Measurements from ENCODE around the gene ATP11C.
"Not testable (repeated sequence)": the region's sequence is repeated elsewhere in the genome, so short reads cannot be mapped to it uniquely, and the experiment has no call there.

The ATP11C gene

DNA sequence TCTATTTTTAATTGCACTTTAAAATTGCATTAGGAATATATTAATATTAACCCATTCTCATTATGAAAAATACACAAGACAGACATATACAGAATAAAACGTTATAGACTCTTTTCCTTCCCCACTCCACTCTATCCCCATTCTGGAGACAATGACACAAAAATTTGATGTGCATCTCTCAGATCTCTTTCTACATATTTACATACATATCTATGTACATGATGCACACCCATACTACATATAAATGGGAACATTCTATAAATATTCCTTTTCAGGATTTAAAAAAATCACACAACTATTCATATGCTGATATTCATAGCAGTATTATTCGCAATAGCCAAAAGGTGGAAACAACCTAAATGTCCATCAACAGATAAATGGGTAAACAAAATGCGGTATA, 34.9 kb upstream of the ATP11C start:
- TF ChIP-seq, protein P1, sequence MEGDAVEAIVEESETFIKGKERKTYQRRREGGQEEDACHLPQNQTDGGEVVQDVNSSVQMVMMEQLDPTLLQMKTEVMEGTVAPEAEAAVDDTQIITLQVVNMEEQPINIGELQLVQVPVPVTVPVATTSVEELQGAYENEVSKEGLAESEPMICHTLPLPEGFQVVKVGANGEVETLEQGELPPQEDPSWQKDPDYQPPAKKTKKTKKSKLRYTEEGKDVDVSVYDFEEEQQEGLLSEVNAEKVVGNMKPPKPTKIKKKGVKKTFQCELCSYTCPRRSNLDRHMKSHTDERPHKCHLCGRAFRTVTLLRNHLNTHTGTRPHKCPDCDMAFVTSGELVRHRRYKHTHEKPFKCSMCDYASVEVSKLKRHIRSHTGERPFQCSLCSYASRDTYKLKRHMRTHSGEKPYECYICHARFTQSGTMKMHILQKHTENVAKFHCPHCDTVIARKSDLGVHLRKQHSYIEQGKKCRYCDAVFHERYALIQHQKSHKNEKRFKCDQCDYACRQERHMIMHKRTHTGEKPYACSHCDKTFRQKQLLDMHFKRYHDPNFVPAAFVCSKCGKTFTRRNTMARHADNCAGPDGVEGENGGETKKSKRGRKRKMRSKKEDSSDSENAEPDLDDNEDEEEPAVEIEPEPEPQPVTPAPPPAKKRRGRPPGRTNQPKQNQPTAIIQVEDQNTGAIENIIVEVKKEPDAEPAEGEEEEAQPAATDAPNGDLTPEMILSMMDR (IDR thresholded peaks at IDR 0.05; ENCODE audit: low read depth, low read length) = no peak
- DNase-seq (ENCODE audit: extremely low read depth, low read depth) = no peak

DNA sequence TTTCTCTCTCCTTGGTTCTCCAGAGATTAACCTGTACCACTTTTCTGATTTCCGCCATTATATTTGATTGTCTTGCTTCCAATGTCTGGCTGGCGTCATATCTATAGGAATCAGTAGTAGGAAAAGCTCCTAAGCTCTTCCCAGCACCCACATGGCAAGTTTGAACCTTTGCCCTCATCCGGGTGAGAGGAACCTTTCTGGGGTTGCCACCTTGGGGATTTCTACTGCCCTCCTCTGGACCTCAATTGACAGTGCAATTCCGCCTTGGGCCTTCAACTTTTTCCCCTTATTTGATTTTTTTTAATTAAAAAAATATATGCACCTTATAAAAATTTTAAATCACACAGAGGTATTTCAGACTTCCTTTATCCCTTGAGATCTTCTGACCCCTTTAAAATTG, 34.4 kb upstream of the ATP11C start:
- no peak for DNase-seq (ENCODE audit: extremely low read depth, low read depth)

DNA sequence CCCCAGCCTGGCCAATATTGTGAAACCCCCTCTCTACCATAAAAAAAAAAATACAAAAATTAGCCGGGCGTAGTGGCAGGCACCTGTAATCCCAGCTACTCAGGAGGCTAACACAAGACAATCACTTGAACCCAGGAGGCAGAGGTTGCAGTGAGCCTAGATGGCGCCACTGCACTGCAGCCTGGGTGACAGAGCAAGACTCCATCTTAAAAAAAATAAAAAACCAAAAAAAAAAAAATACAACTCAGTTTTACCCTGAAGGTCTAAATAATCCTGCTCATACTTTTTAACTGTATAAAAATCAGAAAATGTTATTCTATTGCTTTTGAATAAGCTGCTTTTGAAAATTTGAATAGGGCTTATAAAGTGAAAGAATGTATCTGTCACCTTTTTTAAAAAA, 33.3 kb upstream of the ATP11C start:
- not testable (repeated sequence) for DNase-seq (ENCODE audit: extremely low read depth, low read depth)

More for the DNA sequence above, 34.4 kb upstream of the ATP11C start:
- TF ChIP-seq, protein P1 (IDR thresholded peaks at IDR 0.05; ENCODE audit: low read depth, low read length) = peak; percentile 17

DNA sequence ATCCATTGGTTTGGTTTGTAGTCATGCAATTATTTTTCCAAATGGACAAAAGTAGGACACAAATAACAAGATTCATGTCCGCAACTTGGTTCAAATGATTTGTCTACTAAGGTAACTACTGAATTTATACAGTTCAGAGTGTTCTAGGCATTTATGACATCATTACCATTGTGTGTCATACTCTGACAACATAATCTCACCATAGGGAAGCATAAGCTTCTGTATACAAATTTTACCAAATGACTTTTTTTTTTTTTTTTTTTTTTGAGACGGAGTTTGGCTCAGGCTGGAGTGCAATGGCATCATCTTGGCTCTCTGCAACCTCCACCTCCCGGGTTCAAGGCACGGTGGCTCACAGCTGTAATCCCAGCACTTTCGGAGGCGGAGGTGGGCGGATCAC, 32.6 kb upstream of the ATP11C start, which contains the start of gene CXorf66:
Gene CXorf66 (minus strand): TSS at position 101 of the 400 bp plus-strand sequence. CDS start 25 bp downstream, at position 76.
- TF ChIP-seq, protein P1 (IDR thresholded peaks at IDR 0.05; ENCODE audit: low read depth, low read length) = no peak

DNA sequence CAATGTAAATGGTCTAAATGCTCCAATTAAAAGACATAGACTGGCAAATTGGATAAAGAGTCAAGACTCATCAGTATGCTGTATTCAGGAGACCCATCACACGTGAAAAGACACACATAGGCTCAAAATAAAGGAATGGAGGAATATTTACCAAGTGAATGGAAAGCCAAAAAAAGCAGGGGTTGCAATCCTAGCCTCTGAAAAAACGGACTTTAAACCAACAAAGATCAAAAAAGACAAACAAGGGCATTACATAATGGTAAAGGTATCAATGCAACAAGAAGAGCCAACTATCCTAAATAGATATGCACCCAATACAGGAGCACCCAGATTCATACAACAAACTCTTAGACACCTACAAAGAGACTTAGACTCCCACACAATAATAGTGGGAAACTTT, 28.2 kb upstream of the ATP11C start:
- DNase-seq (ENCODE audit: extremely low read depth, low read depth) = not testable (repeated sequence)

More for the DNA sequence above, 32.6 kb upstream of the ATP11C start, which contains the start of gene CXorf66:
- no peak for DNase-seq (ENCODE audit: extremely low read depth, low read depth)

DNA sequence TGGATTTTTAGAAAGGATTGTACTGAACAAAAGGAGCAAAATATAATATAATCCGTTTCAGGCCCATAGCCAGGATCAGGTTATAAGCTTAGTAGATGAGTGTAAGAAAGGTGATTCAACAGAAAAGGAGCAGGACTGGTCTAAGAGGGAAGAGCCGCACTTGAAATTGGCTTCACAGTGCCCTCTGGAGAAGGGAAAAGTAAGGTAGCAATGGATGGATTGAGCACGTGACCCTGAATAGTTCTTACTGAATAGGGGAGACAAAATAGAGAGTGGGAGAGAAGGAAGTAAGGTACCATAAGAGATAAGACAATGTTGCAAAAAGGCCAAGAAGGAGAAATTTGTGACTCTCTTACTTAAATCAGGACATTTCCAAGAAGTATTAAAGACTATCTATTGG, 16.9 kb upstream of the ATP11C start:
- TF ChIP-seq, protein P1 (IDR thresholded peaks at IDR 0.05; ENCODE audit: low read depth, low read length) = no peak
- DNase-seq (ENCODE audit: extremely low read depth, low read depth) = no peak

DNA sequence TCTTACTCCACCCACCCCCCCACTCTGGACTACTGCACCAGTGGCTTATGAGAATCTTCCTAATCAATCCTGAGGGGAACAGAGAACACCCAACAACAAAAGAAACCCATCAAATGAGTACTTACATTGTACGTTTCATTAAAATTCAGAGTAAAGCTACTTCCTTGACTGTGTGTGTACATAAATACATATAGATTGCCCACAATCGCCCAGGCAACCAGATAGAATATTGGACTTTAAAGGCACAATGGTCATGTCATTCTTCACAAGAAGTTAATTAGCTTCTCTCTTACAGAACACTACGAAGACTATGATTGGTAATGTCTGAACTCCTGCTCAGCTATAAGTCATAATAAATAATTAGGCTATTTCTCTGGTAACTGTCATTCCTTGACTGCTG, 12.2 kb upstream of the ATP11C start:
- TF ChIP-seq, protein P1 (IDR thresholded peaks at IDR 0.05; ENCODE audit: low read depth, low read length) = no peak
- DNase-seq (ENCODE audit: extremely low read depth, low read depth) = no peak

DNA sequence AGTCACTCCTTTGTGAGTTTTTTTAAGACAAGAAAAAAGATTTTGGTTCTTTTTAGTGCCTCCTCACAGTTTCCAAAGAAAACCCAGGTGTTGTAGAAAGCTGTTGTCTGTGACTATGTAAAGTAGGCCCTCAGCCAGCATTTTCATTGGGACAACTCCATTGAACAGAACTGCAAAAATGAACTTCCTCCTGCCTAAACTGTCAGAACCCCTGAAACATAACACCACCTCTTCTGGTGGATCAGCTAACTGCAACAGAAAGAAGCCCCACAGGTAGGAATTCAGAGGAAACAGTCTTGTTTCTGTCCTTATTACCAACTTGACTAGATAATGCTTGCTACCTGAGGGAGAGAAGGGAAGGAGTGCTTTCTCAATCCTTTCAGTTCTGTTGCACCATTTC, 3.4 kb upstream of the ATP11C start:
- DNase-seq (ENCODE audit: extremely low read depth, low read depth) = no peak
- TF ChIP-seq, protein P1 (IDR thresholded peaks at IDR 0.05; ENCODE audit: low read depth, low read length) = no peak
